Body of pancreas (tissue), 4 donors: ENCODE results near the gene BCAS4. TPM values are rescaled to one million over a fixed set of nuclear protein-coding genes. Genes with fewer than 3 reads are reported as not detected.
"Not testable (repeated sequence)": the region's sequence is repeated elsewhere in the genome, so short reads cannot be mapped to it uniquely, and the experiment has no call there.

ENCODE experiments used
- ATAC-seq: fragments of 150-250 bp; one replicate; pipeline ENCODE4 v1.9.1; 2016
- DNase-seq, 4 donors: peaks; one replicate each; pipeline ENCODE4 v3.0.0-alpha.2; 2019
- H3K27ac ChIP-seq, 4 donors: fragments of 200-600 bp; sonication (generic); 1 replicate in 3 of 4; 2 replicates in 1 of 4; pipeline versions ENCODE4 v1.5.1 to v1.6.1; 2016 to 2019; ENCODE audit warnings: mild to moderate bottlenecking in 1 of 4, mixed read lengths in 1 of 4, moderate library complexity in 1 of 4
- H3K27me3 ChIP-seq, 2 donors: fragments of 200-600 bp; sonication (generic); one replicate each; pipeline ENCODE4 v1.6.0; 2016; ENCODE audit warnings: mild to moderate bottlenecking in 1 of 2
- H3K36me3 ChIP-seq, 2 donors: fragments of 200-600 bp; sonication (generic); replicated peaks in 1 of 2; 2 replicates each; pipeline ENCODE4 v1.5.1; 2016; ENCODE audit warnings: low read depth in 2 of 2; ENCODE audit not compliant: insufficient read depth in 1 of 2
- H3K4me1 ChIP-seq: fragments of 200-600 bp; sonication (generic); one replicate; pipeline ENCODE4 v1.6.0; 2016
- H3K4me3 ChIP-seq, 2 donors: fragments of 200-600 bp; sonication (generic); 1 replicate in 1 of 2; 2 replicates in 1 of 2; pipeline ENCODE4 v1.5.1; 2016 to 2019
- H3K9me3 ChIP-seq, 3 donors: fragments of 200-600 bp; sonication (generic); 1 replicate in 2 of 3; 2 replicates in 1 of 3; pipeline ENCODE4 v1.5.1; 2016
- CTCF ChIP-seq, 7 experiments: fragments of 450-650 bp in 4 of 7; fragments of 200-600 bp in 3 of 7; sonication (generic) in 3 of 7; IDR thresholded peaks; one replicate each; pipeline ENCODE4 v1.5.1; 2016 to 2019; ENCODE audit warnings: antibody characterized with exemption in 7 of 7
- POLR2A ChIP-seq, 3 donors: fragments of 450-650 bp; IDR thresholded peaks; one replicate each; pipeline ENCODE4 v1.6.1; 2016; ENCODE audit warnings: antibody characterized with exemption in 3 of 3, mild to moderate bottlenecking in 2 of 3
- WGBS, 2 donors: methylation state at CpG; one replicate each; pipeline ENCODE4 v1.1.5; 2017; 5-methylcytosine and 5-hydroxymethylcytosine counted together
- intact Hi-C: fragments of 100-400 bp; cut with DNase I; formaldehyde crosslinking; loops from one replicate; pipeline ENCODE4 v1.15.1; 2023
- total RNA-seq, 2 donors: library from RNA; depleted of rRNA; stranded (reverse); fragments of >200 nt; gene quantifications; one replicate each; pipeline ENCODE4 v1.1.0, GENCODE V29; 2016

Gene BCAS4
- total RNA-seq, 2 donors from 2014 or later, result under 0.01 to 2.3 TPM

DNA sequence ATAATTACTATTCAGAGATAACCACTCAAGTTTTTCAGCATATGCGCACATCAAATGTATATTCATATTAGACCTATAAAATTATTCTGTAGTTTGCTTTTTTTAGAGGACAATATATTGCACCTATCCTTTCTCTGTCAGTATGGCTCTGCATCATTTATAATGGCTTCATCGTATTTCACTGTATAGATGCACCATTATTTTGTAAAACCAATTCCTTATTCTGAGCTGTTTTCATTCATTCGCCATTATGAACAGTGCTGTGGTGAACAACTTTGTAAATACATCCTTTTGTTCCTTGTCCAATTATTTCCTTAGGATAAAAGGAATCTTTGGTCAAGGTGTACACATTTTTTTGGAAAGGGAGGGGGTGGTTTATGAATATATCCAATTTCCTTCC lies 29.2 kb upstream of the BCAS4 start:
- Histone ChIP-seq H3K9me3 (no peaks in the 10 kb centered on the region), H3K4me3 (no peak overlapping the region), H3K27me3 (no peaks in the 10 kb centered on the region), H3K36me3 (no peaks in the 10 kb centered on the region), H3K4me1 (peaks cover 36% of the 10 kb centered on the region), H3K27ac (no peak overlapping the region)
- WGBS, 2 donors, result 59 to 75% methylated on average over 3 of the region's 3 CpGs
- intact Hi-C loops, result no loop called here
- TF ChIP-seq CTCF (IDR thresholded peaks at IDR 0.05) (no peak), POLR2A (IDR thresholded peaks at IDR 0.05) (no peak)
- no peak for DNase-seq
- no peak for ATAC-seq

- peak in 1 of 4 donors; percentile 5 for DNase-seq
- H3K4me3 ChIP-seq, ATAC-seq, H3K27ac ChIP-seq, intact Hi-C loops, H3K9me3 ChIP-seq, H3K27me3 ChIP-seq, H3K36me3 ChIP-seq: not testable (repeated sequence)
- WGBS, 2 donors, result 62 to 73% methylated on average over 7 of the region's 10 CpGs
- H3K4me1 ChIP-seq, result peaks cover 21% of the 10 kb centered on the region
Observed at GRCh38 chr20:50766955-50767809, 27.7 kb upstream of the BCAS4 start.

DNA sequence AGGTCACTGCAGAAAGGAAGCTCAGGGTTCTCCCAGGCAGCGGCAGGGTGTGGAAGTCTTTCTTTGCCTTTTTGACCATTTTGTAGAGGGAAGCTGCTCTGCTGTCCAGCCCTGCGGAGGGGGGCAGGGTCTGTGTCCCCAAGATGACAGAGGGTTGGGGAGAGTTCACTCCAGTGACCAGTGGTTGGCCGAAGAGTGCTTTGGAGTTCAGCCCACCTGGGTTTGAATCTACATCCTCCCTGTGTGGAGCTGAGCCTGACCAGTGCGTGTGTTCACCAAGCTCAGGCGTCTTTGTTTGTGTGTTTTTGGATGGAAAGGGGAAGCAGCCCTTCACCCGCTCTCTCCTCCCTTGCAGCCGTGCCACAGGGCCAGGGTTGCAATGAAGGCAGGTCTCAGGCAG lies 25.9 kb upstream of the BCAS4 start:
- ATAC-seq, H3K4me1 ChIP-seq, intact Hi-C loops, H3K36me3 ChIP-seq, H3K9me3 ChIP-seq, H3K27ac ChIP-seq, H3K27me3 ChIP-seq, H3K4me3 ChIP-seq: not testable (repeated sequence)
- peak in 1 of 4 donors; percentile 8 for DNase-seq
- WGBS, 2 donors, result 77 to 82% methylated on average over 5 to 6 of the region's 7 CpGs

GRCh38 chr20:50769551-50770085 lies 25.2 kb upstream of the BCAS4 start:
- intact Hi-C loops, H3K27me3 ChIP-seq, H3K9me3 ChIP-seq, H3K36me3 ChIP-seq, ATAC-seq, H3K27ac ChIP-seq, H3K4me3 ChIP-seq, H3K4me1 ChIP-seq: not testable (repeated sequence)
- WGBS, 2 donors, result 73 to 94% methylated on average over 2 to 8 of the region's 12 CpGs
- DNase-seq, result peak in 1 of 4 donors; percentile 5

GRCh38 chr20:50771419-50772080 lies 23.3 kb upstream of the BCAS4 start:
- H3K27ac ChIP-seq, H3K4me3 ChIP-seq, ATAC-seq, intact Hi-C loops, H3K36me3 ChIP-seq, H3K9me3 ChIP-seq, H3K4me1 ChIP-seq, H3K27me3 ChIP-seq: not testable (repeated sequence)
- DNase-seq, result peak in 1 of 4 donors; percentile 8
- whole genome bisulfite sequencing, 2 donors, result 79% methylated on average over 2 to 6 of the region's 8 CpGs

GRCh38 chr20:50772420-50773185 lies 22.3 kb upstream of the BCAS4 start:
- DNase-seq, result peak in 1 of 4 donors; percentile 3
- H3K9me3 ChIP-seq, result no peaks in the 10 kb centered on the region
- no peak overlapping the region for H3K27ac ChIP-seq
- intact Hi-C loops, result no loop called here
- H3K4me3 ChIP-seq, result no peak overlapping the region
- no peaks in the 10 kb centered on the region for H3K4me1 ChIP-seq
- H3K27me3 ChIP-seq, result no peaks in the 10 kb centered on the region
- ATAC-seq, result no peak
- 66 to 69% methylated on average over 3 to 5 of the region's 5 CpGs for WGBS, 2 donors
- H3K36me3 ChIP-seq, result no peaks in the 10 kb centered on the region
- TF ChIP-seq CTCF (IDR thresholded peaks at IDR 0.05) (no peak), POLR2A (IDR thresholded peaks at IDR 0.05) (no peak)
